ENCODE data around the gene UBL5. TPM values are rescaled to one million over a fixed set of nuclear protein-coding genes. Genes with fewer than 3 reads are reported as not detected.

The UBL5 gene
- polyA plus RNA-seq, 4 donors = 255 to 326 (median 294) TPM

- no peak for DNase-seq (ENCODE audit: low read depth in 4 of 4, low spot score in 3 of 4)
Observed at GRCh38 chr19:9848762-9849161, 21.0 kb downstream of the UBL5 start.

- DNase-seq (ENCODE audit: low read depth in 4 of 4, low spot score in 3 of 4) = no peak
Observed at GRCh38 chr19:9849791-9850190, 22.1 kb downstream of the UBL5 start.

- DNase-seq (ENCODE audit: low read depth in 4 of 4, low spot score in 3 of 4) = peak in 2 of 4 donors; percentile 30 to 49
Observed at GRCh38 chr19:9850235-9850959, 22.7 kb downstream of the UBL5 start.

GRCh38 chr19:9854282-9854846 is 26.6 kb downstream of the UBL5 start:
- DNase-seq (ENCODE audit: low read depth in 4 of 4, low spot score in 3 of 4) = no peak

GRCh38 chr19:9856609-9857008 is 28.9 kb downstream of the UBL5 start:
- no peak for DNase-seq (ENCODE audit: low read depth in 4 of 4, low spot score in 3 of 4)

GRCh38 chr19:9857076-9857721 is 29.5 kb downstream of the UBL5 start:
- no peak for DNase-seq (ENCODE audit: low read depth in 4 of 4, low spot score in 3 of 4)

GRCh38 chr19:9857920-9858746 is 30.4 kb downstream of the UBL5 start:
- DNase-seq (ENCODE audit: low read depth in 4 of 4, low spot score in 3 of 4) = no peak

- DNase-seq (ENCODE audit: low read depth in 4 of 4, low spot score in 3 of 4) = no peak
Observed at GRCh38 chr19:9858766-9859165, 31.0 kb downstream of the UBL5 start.

GRCh38 chr19:9860407-9860806 is 32.7 kb downstream of the UBL5 start:
- DNase-seq (ENCODE audit: low read depth in 4 of 4, low spot score in 3 of 4) = no peak

- DNase-seq (ENCODE audit: low read depth in 4 of 4, low spot score in 3 of 4) = no peak
Observed at GRCh38 chr19:9861503-9861902, 33.8 kb downstream of the UBL5 start.

GRCh38 chr19:9862938-9863337 is 35.2 kb downstream of the UBL5 start:
- DNase-seq (ENCODE audit: low read depth in 4 of 4, low spot score in 3 of 4) = no peak

- DNase-seq (ENCODE audit: low read depth in 4 of 4, low spot score in 3 of 4) = no peak
Observed at GRCh38 chr19:9863759-9864158, 36.0 kb downstream of the UBL5 start.

GRCh38 chr19:9865732-9866501 is 38.2 kb downstream of the UBL5 start:
- no peak for DNase-seq (ENCODE audit: low read depth in 4 of 4, low spot score in 3 of 4)

- DNase-seq (ENCODE audit: low read depth in 4 of 4, low spot score in 3 of 4) = no peak
Observed at GRCh38 chr19:9868983-9869617, 41.4 kb downstream of the UBL5 start.

GRCh38 chr19:9871626-9872338 is 44.1 kb downstream of the UBL5 start:
- DNase-seq (ENCODE audit: low read depth in 4 of 4, low spot score in 3 of 4) = no peak

- DNase-seq (ENCODE audit: low read depth in 4 of 4, low spot score in 3 of 4) = no peak
Observed at GRCh38 chr19:9872618-9873242, 45.0 kb downstream of the UBL5 start.

GRCh38 chr19:9875031-9875627 is 47.4 kb downstream of the UBL5 start:
- DNase-seq (ENCODE audit: low read depth in 4 of 4, low spot score in 3 of 4) = no peak

GRCh38 chr19:9875796-9876195 is 48.1 kb downstream of the UBL5 start:
- DNase-seq (ENCODE audit: low read depth in 4 of 4, low spot score in 3 of 4) = no peak

Data from right renal pelvis (tissue), 4 donors.